Kidney (tissue), 14 donors: ENCODE data around the gene DHFR2. TPM values are rescaled to one million over a fixed set of nuclear protein-coding genes. Genes with fewer than 3 reads are reported as not detected.
"Not testable (repeated sequence)": the region's sequence is repeated elsewhere in the genome, so short reads cannot be mapped to it uniquely, and the experiment has no call there.

Source experiments
- DNase-seq, 5 donors: peaks; one replicate each; pipeline ENCODE4 v3.0.0-alpha.2; 2013 to 2020
- FAIRE-seq: peaks from 2 replicates; lab custom pipeline; 2012; peaks lifted over from hg19 to GRCh38; lab: Jason Lieb, UNC
- H3K27ac ChIP-seq, 2 donors: one replicate each; pipeline ENCODE4 v1.7.0; 2013; ENCODE audit warnings: low read depth in 2 of 2, low read length in 2 of 2, inconsistent platforms in 1 of 2
- H3K27me3 ChIP-seq: one replicate; pipeline ENCODE4 v1.7.1; 2013; ENCODE audit warnings: low read length, inconsistent platforms; ENCODE audit not compliant: control insufficient read depth, insufficient read depth
- H3K36me3 ChIP-seq, 3 donors: one replicate each; pipeline versions ENCODE4 v1.7.0 to v1.7.1; 2013; ENCODE audit warnings: low read length in 3 of 3, control low read depth in 1 of 3, inconsistent platforms in 1 of 3; ENCODE audit not compliant: insufficient read depth in 3 of 3, control insufficient read depth in 2 of 3
- H3K4me1 ChIP-seq, 3 donors: one replicate each; pipeline versions ENCODE4 v1.7.0 to v1.7.1; 2013; ENCODE audit warnings: low read length in 3 of 3, inconsistent platforms in 1 of 3, low read depth in 1 of 3; ENCODE audit not compliant: control insufficient read depth in 2 of 3, insufficient read depth in 2 of 3
- H3K4me3 ChIP-seq, 3 donors: one replicate each; pipeline versions ENCODE4 v1.7.0 to v1.8.1; 2013; ENCODE audit warnings: low read length in 3 of 3, control low read depth in 1 of 3, inconsistent platforms in 1 of 3
- H3K9ac ChIP-seq, 3 donors: one replicate each; pipeline versions ENCODE4 v1.7.0 to v1.7.1; 2013; ENCODE audit warnings: low read length in 3 of 3, control low read depth in 1 of 3, inconsistent platforms in 1 of 3
- H3K9me3 ChIP-seq, 3 donors: one replicate each; pipeline versions ENCODE4 v1.7.0 to v1.7.1; 2013; ENCODE audit warnings: low read length in 3 of 3, control low read depth in 1 of 3, inconsistent platforms in 1 of 3; ENCODE audit not compliant: control insufficient read depth in 2 of 3, insufficient read depth in 1 of 3
- intact Hi-C: fragments of 100-400 bp; cut with DNase I; formaldehyde crosslinking; loops from one replicate; pipeline ENCODE4 v1.11.1; 2022
- polyA plus RNA-seq: library from polyadenylated mRNA; stranded (reverse); fragments of 350-450 nt; fragmentation: Illumina TruSeq; extraction: RNeasy Lipid Tissue Mini Kit (QIAGEN cat#74804); gene quantifications from one replicate; pipeline ENCODE4 v1.2.3, GENCODE V29; 2014; ENCODE audit warnings: low read depth, low replicate concordance; ENCODE audit not compliant: insufficient read depth
- total RNA-seq: library from RNA; stranded (reverse); fragmentation: NEBNext Ultra II Directional; extraction: Animal tissue kit (Norgen Biotek cat#: 25700); gene quantifications from one replicate; pipeline ENCODE4 v1.2.1, GENCODE V29; 2021
- TF ChIP-seq, protein P1 (sequence below): IDR thresholded peaks from 3 replicates; pipeline ENCODE4 v1.5.1; 2012; ENCODE audit warnings: mild to moderate bottlenecking, moderate library complexity, borderline replicate concordance; ENCODE audit not compliant: insufficient read depth; ENCODE audit errors: extremely low read depth
- donor health status: control.
- donor health status: control.
- donor health status: control.
- donor health status: control.
- donor health status: control.
- donor health status: DM: yes; HTN: yes; CAD: no.
- donor health status: Normal renal cell carcinoma (clear cell type).

DHFR2 gene
- total and polyA plus RNA-seq, 2 donors from 2014 or later: 4.0 to 9.9 TPM

DNA sequence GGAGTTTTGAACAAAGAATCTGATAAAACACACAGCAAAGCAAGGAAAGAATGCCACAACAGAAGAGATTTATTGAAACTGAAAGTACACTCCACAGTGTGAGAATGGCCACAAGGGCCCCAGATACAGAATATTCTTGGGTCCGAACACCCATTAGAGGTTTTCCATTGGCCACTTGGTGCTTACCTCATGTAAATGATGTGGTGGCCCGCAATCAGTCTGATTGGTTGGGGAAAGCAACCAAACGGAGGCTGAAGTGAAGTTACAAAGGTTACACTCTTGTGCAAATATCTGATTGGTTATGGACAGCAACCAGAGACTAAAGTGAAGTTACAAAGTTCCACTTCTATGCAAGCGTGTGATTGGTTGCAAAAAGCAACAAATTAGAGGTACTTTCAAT, 20.5 kb upstream of the DHFR2 start:
- Histone ChIP-seq H3K36me3 (no peaks in the 10 kb centered on the region), H3K27ac (no peak overlapping the region), H3K4me3 (no peak overlapping the region), H3K9me3 (no peaks in the 10 kb centered on the region), H3K4me1 (no peaks in the 10 kb centered on the region), H3K9ac (no peak overlapping the region), H3K27me3 (no peaks in the 10 kb centered on the region)
- intact Hi-C loops: no loop called here
- FAIRE-seq: no peak
- no peak for DNase-seq
- TF ChIP-seq, protein P1, sequence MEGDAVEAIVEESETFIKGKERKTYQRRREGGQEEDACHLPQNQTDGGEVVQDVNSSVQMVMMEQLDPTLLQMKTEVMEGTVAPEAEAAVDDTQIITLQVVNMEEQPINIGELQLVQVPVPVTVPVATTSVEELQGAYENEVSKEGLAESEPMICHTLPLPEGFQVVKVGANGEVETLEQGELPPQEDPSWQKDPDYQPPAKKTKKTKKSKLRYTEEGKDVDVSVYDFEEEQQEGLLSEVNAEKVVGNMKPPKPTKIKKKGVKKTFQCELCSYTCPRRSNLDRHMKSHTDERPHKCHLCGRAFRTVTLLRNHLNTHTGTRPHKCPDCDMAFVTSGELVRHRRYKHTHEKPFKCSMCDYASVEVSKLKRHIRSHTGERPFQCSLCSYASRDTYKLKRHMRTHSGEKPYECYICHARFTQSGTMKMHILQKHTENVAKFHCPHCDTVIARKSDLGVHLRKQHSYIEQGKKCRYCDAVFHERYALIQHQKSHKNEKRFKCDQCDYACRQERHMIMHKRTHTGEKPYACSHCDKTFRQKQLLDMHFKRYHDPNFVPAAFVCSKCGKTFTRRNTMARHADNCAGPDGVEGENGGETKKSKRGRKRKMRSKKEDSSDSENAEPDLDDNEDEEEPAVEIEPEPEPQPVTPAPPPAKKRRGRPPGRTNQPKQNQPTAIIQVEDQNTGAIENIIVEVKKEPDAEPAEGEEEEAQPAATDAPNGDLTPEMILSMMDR: no peak

DNA sequence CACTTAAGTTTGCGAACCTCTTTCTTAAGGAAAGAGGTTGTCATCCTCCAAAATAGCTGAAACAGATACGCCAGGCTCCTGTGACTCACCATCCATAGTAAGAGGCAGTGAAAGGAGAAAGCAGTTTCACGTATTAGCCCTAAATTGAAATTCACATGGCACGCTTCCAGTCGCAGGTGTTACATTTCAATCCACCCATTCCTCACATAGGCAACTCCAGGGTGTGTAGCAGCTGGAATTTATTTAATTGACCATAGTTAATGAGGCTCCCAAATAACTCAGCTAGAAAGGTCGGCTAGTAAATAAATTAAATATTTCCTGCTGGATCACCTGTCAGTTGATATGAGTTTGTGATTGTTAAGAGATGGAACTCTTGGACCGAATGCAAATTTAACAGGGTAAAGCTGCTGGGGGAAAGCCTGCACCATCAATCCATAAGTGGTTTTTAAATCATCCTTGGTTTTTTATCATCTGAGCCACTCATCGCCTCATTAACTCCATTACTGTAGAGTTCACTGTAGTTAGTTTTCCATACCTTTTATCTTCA, 19.7 kb upstream of the DHFR2 start:
- Histone ChIP-seq H3K4me3 (no peak overlapping the region), H3K27me3 (no peaks in the 10 kb centered on the region), H3K9ac (no peak overlapping the region), H3K27ac (no peak overlapping the region), H3K36me3 (no peaks in the 10 kb centered on the region), H3K9me3 (no peaks in the 10 kb centered on the region), H3K4me1 (no peaks in the 10 kb centered on the region)
- DNase-seq: peak in 3 of 5 donors; percentile 18 to 56 (median 46)
- no peak for FAIRE-seq
- TF ChIP-seq, protein P1: no peak
- intact Hi-C loops: no loop called here

DNA sequence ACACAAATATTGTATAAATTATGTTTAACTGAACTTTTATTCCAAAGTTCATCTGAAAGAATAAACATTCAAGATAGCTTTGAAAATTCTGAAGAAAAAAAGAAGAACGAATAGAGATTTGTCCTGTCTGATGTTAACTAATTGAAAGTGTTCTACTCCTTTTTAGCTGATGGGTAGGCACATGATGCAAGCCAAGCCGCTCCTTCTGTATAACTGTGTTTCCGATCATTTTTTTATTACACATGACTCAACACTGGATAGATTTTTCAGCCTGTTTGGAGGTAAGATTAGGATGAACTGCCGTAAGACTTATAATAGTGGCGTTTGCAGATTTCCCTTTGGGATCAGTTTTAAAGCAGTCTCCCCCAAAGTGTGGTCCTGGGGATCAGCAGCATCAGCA, 19.2 kb upstream of the DHFR2 start:
- no peak overlapping the region for H3K9ac ChIP-seq
- H3K4me3 ChIP-seq: no peak overlapping the region
- H3K27me3 ChIP-seq: no peaks in the 10 kb centered on the region
- no peak overlapping the region for H3K27ac ChIP-seq
- H3K4me1 ChIP-seq: no peaks in the 10 kb centered on the region
- DNase-seq: no peak
- intact Hi-C loops: no loop called here
- H3K9me3 ChIP-seq: no peaks in the 10 kb centered on the region
- FAIRE-seq: no peak
- no peaks in the 10 kb centered on the region for H3K36me3 ChIP-seq
- TF ChIP-seq, protein P1: no peak

DNA sequence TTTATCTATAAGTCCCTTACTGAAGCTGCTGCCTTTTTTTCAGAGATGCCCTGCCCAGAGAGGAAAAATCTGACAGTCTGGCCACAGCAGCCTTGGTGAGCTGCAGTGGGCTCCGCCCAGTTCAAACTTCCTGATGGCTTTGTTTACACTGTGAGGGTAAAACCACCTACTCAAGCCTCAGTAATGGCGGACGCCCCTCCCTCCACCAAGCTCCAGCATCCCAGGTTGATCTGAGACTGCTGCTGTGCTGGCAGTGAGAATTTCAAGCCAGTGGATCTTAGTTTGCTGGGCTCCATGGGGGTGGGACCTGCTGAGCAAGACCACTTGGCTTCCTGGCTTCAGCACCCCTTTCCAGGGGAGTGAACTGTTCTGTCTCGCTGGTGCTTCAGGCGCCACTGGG, 17.8 kb upstream of the DHFR2 start:
- intact Hi-C loops, H3K27ac ChIP-seq, H3K36me3 ChIP-seq, H3K9ac ChIP-seq, FAIRE-seq, H3K27me3 ChIP-seq, DNase-seq, H3K4me1 ChIP-seq, H3K4me3 ChIP-seq, H3K9me3 ChIP-seq: not testable (repeated sequence)
